Activated CD8-positive, alpha-beta T cell treated with anti-CD3 and anti-CD28 coated beads for 36 hours (primary cell): ENCODE data around the gene DGKA. TPM values are rescaled to one million over a fixed set of nuclear protein-coding genes. Genes with fewer than 3 reads are reported as not detected.
A peak's percentile ranks its signal among the peaks of the same experiment; 100 is the strongest.

Experiments
- ATAC-seq: fragments of 200-7000 bp; cut with Tn5 transposase; one replicate; pipeline ENCODE4 v1.10.0; 2021; ENCODE audit warnings: mild to moderate bottlenecking, moderate library complexity
- CTCF ChIA-PET: fragments of 350-600 bp; sonication (Branson Sonifier 250); formaldehyde crosslinking; loops from one replicate; lab custom pipeline; 2021; ENCODE audit warnings: antibody characterized with exemption; lab: Charles Lee
- POLR2A ChIA-PET: fragments of 350-600 bp; sonication (Branson Sonifier 250); formaldehyde crosslinking; loops from one replicate; lab custom pipeline; 2021; ENCODE audit warnings: antibody characterized with exemption; lab: Charles Lee
- DNase-seq: peaks from one replicate; pipeline ENCODE4 v3.0.0-alpha.2; 2020
- H3K27ac Mint-ChIP-seq: one replicate; pipeline ENCODE4 v1.8.0; 2021; ENCODE audit warnings: mild to moderate bottlenecking, mixed read lengths
- H3K27me3 Mint-ChIP-seq: one replicate; pipeline ENCODE4 v1.8.0; 2021; ENCODE audit warnings: mixed read lengths
- H3K36me3 Mint-ChIP-seq: one replicate; pipeline ENCODE4 v1.8.0; 2021; ENCODE audit warnings: low read depth, mixed read lengths
- H3K4me1 Mint-ChIP-seq: one replicate; pipeline ENCODE4 v1.8.0; 2021; ENCODE audit warnings: low read depth, mixed read lengths
- H3K4me3 Mint-ChIP-seq: one replicate; pipeline ENCODE4 v1.8.0; 2021; ENCODE audit warnings: mild to moderate bottlenecking, moderate library complexity, mixed read lengths
- H3K9me3 Mint-ChIP-seq: one replicate; pipeline ENCODE4 v1.8.0; 2021; ENCODE audit warnings: mixed read lengths
- intact Hi-C: fragments of 100-400 bp; cut with micrococcal nuclease; formaldehyde crosslinking; loops from one replicate; pipeline ENCODE4 v1.10.0; 2022
- total RNA-seq, 2 experiments: library from RNA; stranded (reverse); gene quantifications; one replicate each; pipeline ENCODE4 v1.2.3, GENCODE V29; 2021
- TF ChIP-seq, protein P1 (sequence below): fragments of 200-600 bp; IDR thresholded peaks from one replicate; pipeline ENCODE4 v1.8.0; 2022; ENCODE audit warnings: antibody characterized with exemption, mild to moderate bottlenecking

Gene DGKA
- total RNA-seq, 2 experiments from 2014 or later, result 350 to 353 TPM

DNA sequence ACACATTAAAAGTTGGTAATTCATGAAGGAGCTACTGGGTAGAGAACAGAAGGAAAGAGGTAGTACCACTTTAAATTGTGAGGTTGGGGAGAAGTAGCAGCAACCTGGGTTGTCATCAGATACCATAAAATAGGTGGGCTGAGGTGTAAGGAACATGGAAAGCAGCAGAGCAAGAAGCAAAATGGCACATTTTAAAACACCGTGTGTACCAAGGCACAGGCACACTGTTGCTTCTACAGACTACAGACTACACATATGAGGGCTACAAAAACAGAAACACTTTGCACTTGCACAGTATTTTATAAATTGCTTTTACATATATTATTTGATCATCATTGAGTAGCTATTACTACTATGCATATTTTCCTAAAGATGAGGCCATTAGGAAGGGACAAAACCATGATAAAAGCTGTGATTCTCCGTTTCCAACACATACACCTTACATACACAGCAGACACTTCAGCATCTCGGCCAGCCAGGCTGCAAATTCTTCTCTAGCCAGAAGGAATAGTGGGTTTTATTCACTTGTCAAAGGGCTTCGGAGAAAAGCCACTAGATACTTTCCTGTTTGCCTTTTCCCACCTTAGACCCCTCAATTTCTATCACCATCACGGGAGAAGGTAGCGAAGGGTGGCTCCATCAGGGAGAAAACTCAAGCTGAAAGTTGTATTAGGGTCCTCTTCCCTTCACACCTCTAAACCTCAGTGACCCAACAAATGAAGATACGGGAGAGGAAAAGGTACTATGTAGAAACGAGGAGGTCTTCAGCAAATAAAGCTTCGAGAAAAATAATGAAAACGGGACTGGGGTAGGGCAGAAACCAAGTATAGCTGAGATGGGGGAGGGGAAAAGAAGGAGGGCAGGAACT, 4.9 kb upstream of the DGKA start:
- H3K27ac Mint-ChIP-seq, result peak overlapping the region; percentile 99
- CTCF ChIA-PET, result interaction anchor here (0.7 to 4.9 kb wide), 21 partner anchors 9 to 203 kb away, joined by 3 to 36 read pairs (median 3); partner anchors contain the start of genes DNAJC14, IKZF4, ORMDL2 and RAB5B
- H3K36me3 Mint-ChIP-seq, result peaks cover 27% of the 10 kb centered on the region
- DNase-seq (peak; percentile 24), ATAC-seq (no peak)
- intact Hi-C loops, result loop anchor here (2.0 to 5.0 kb wide), 2 partner anchors 97 to 189 kb away; partner anchors contain the start of gene DNAJC14
- H3K4me1 Mint-ChIP-seq, result peaks cover 49% of the 10 kb centered on the region
- TF ChIP-seq, protein P1, sequence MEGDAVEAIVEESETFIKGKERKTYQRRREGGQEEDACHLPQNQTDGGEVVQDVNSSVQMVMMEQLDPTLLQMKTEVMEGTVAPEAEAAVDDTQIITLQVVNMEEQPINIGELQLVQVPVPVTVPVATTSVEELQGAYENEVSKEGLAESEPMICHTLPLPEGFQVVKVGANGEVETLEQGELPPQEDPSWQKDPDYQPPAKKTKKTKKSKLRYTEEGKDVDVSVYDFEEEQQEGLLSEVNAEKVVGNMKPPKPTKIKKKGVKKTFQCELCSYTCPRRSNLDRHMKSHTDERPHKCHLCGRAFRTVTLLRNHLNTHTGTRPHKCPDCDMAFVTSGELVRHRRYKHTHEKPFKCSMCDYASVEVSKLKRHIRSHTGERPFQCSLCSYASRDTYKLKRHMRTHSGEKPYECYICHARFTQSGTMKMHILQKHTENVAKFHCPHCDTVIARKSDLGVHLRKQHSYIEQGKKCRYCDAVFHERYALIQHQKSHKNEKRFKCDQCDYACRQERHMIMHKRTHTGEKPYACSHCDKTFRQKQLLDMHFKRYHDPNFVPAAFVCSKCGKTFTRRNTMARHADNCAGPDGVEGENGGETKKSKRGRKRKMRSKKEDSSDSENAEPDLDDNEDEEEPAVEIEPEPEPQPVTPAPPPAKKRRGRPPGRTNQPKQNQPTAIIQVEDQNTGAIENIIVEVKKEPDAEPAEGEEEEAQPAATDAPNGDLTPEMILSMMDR, result no peak
- no peaks in the 10 kb centered on the region for H3K27me3 Mint-ChIP-seq
- POLR2A ChIA-PET, result interaction anchor here (0.6 to 7.9 kb wide), 17 partner anchors 9 to 191 kb away, joined by 3 to 60 read pairs (median 4); partner anchors contain the start of genes DNAJC14, ORMDL2, PA2G4 and SARNP
- peak overlapping the region; percentile 99 for H3K4me3 Mint-ChIP-seq
- no peaks in the 10 kb centered on the region for H3K9me3 Mint-ChIP-seq

DNA sequence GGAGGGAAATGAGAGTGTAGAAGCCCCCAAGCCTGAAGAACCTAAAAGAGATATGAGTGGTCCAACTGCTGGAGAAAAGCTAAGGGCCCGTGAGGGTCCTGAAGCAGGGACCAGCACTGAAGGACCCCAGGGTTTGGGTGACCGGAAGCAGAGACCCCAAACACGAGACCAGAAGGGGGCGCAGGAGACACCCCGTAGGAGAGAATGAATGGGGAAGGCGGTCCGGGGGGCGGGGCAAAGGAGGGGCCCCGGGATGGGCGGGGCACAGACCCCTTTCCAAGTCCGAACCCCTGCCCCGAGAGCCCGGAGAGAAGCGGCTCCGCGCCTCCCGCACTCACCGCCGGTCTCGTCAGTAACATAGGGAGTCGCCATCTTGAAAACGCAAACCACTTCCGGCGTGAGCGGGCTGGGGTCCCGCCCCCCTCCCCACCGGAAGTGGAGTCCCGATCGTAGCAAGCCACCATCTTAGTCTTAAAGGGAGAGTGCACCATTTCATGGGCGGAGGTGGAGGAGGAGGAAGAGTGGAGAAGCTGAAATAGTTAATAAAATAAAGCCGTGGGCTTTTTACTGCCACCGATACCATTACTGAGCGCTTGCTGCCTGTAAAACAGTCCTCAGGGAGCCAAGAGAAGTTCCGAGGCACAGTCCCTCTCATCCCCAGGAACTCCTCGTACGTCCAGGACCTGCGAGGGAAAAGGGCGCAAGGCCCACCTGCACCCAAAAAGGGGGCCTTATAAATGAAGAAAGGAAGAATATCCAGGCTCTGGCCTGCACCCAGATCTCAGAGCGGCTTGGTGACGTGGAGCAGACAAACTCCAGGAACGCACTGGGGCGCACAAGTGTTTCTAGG, 4.0 kb upstream of the DGKA start:
- CTCF ChIA-PET, result interaction anchor here (0.7 to 4.9 kb wide), 17 partner anchors 9 to 193 kb away, joined by 3 to 36 read pairs (median 5); partner anchors contain the start of genes DNAJC14, IKZF4, ORMDL2 and RAB5B
- H3K36me3 Mint-ChIP-seq, result peaks cover 34% of the 10 kb centered on the region
- peaks cover 42% of the 10 kb centered on the region for H3K4me1 Mint-ChIP-seq
- H3K9me3 Mint-ChIP-seq, result no peaks in the 10 kb centered on the region
- peak; percentile 58 for ATAC-seq
- POLR2A ChIA-PET, result interaction anchor here (0.6 to 7.9 kb wide), 22 partner anchors 8 to 197 kb away, joined by 3 to 60 read pairs (median 4); partner anchors contain the start of genes CD63, DNAJC14, ORMDL2 and PA2G4
- no peaks in the 10 kb centered on the region for H3K27me3 Mint-ChIP-seq
- intact Hi-C loops, result loop anchor here (2.0 to 5.0 kb wide), 2 partner anchors 98 to 190 kb away; partner anchors contain the start of gene DNAJC14
- TF ChIP-seq, protein P1, result peak; percentile 86
- H3K27ac Mint-ChIP-seq, result peak overlapping the region; percentile 99
- H3K4me3 Mint-ChIP-seq, result peak overlapping the region; percentile 99
- peak; percentile 98 for DNase-seq

DNA sequence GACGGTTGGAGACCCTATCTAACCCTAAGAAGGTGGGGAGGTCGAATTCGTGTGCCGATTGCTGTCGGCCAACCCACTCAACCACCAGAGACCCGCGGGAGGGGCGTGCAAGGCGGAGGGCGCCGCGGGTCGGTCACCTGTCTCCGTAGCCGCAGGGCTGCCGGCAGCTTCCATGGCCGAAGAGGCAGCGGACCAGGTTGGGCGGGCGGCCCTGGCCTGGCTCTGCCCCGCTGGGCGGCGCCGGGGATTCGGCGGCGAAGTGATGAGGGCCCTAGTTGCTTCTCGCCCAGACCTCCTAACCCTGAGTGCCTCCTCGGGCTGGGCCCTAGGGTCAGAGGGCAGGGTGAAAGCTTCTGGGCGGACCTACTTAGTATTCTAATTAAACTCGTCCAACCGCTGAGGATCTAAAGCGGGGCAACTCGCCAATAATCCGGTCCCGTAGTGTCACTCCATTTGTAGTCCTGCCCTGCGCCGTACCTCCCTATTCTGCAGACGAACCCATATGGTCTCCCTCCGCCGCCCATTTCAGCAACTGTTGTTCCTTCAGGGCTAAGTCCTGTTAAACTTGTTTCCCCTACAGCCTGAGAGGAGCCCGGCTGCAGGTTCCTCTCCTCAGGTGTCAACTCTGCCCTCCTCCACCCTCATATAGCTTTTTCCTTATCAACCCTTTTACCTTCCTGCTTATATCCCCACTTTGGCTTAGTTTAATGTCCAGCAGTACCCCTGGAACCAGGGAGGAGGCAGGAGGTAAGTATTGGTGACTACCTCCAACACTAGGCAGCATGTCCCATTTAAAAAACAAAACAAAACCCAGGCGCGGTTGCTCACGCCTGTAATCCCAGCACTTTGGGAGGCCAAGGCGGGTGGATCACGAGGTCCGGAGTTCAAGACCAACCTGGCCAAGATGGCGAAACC, 3.1 kb upstream of the DGKA start, which contains the start of gene PYM1:
PYM1 (minus strand) TSS at position 307 of the 915 bp plus-strand sequence; CDS start at position 174, 133 bp downstream.
- Mint-ChIP-seq H3K4me3 (peak within 1 kb of the TSS; percentile 99), H3K27ac (peak within 1 kb of the TSS; percentile 99), H3K9me3 (no peaks in the 10 kb centered on the region), H3K36me3 (peaks cover 37% of the 10 kb centered on the region), H3K27me3 (no peaks in the 10 kb centered on the region), H3K4me1 (peaks cover 35% of the 10 kb centered on the region)
- peak; percentile 87 for DNase-seq
- TF ChIP-seq, protein P1, result no peak
- POLR2A ChIA-PET, result interaction anchor here (0.6 to 7.9 kb wide), 19 partner anchors 8 to 198 kb away, joined by 3 to 60 read pairs (median 5); partner anchors contain the start of genes CD63, DNAJC14, ORMDL2 and PA2G4
- peak; percentile 13 for ATAC-seq
- intact Hi-C loops, result loop anchor here (2.0 to 5.0 kb wide), 3 partner anchors 45 to 191 kb away; partner anchors contain the start of gene DNAJC14
- CTCF ChIA-PET, result interaction anchor here (0.7 to 4.9 kb wide), 9 partner anchors 12 to 189 kb away, joined by 3 to 36 read pairs (median 13); partner anchors contain the start of genes DNAJC14, ORMDL2, RAB5B and SARNP
